Activated naive CD4-positive, alpha-beta T cell treated with anti-CD3 and anti-CD28 coated beads, Interleukin-2, amount 50 U/mL, for 24 hours (primary cell): ENCODE data around the gene ASB1.

Source experiments
- H3K27ac Mint-ChIP-seq: one replicate; pipeline ENCODE4 v1.8.0; 2021; ENCODE audit warnings: mild to moderate bottlenecking, mixed read lengths
- H3K27me3 Mint-ChIP-seq: one replicate; pipeline ENCODE4 v1.8.0; 2021; ENCODE audit warnings: mixed read lengths
- H3K36me3 Mint-ChIP-seq: one replicate; pipeline ENCODE4 v1.8.0; 2021; ENCODE audit warnings: mixed read lengths
- H3K4me1 Mint-ChIP-seq: one replicate; pipeline ENCODE4 v1.8.0; 2021; ENCODE audit warnings: mixed read lengths
- H3K4me3 Mint-ChIP-seq: one replicate; pipeline ENCODE4 v1.8.0; 2021; ENCODE audit warnings: mild to moderate bottlenecking, mixed read lengths
- H3K9me3 Mint-ChIP-seq: one replicate; pipeline ENCODE4 v1.8.0; 2021; ENCODE audit warnings: mixed read lengths

Gene ASB1

GRCh38 chr2:238461491-238461890 lies 34.8 kb downstream of the ASB1 start:
- peaks cover 4% of the 10 kb centered on the region for H3K4me1 Mint-ChIP-seq
- no peak overlapping the region for H3K4me3 Mint-ChIP-seq
- no peak overlapping the region for H3K27ac Mint-ChIP-seq
- no peaks in the 10 kb centered on the region for H3K27me3 Mint-ChIP-seq
- peaks cover 3% of the 10 kb centered on the region for H3K9me3 Mint-ChIP-seq
- no peaks in the 10 kb centered on the region for H3K36me3 Mint-ChIP-seq

- no peak overlapping the region for H3K27ac Mint-ChIP-seq
Measured at GRCh38 chr2:238461916-238462315, 35.2 kb downstream of the ASB1 start.

GRCh38 chr2:238462782-238463396 lies 36.2 kb downstream of the ASB1 start:
- H3K36me3 Mint-ChIP-seq, result no peaks in the 10 kb centered on the region
- no peak overlapping the region for H3K4me3 Mint-ChIP-seq
- H3K27ac Mint-ChIP-seq, result no peak overlapping the region
- H3K27me3 Mint-ChIP-seq, result no peaks in the 10 kb centered on the region
- no peaks in the 10 kb centered on the region for H3K9me3 Mint-ChIP-seq
- peaks cover 4% of the 10 kb centered on the region for H3K4me1 Mint-ChIP-seq

More at GRCh38 chr2:238461916-238462315, 35.2 kb downstream of the ASB1 start:
- H3K4me1 Mint-ChIP-seq, result peaks cover 4% of the 10 kb centered on the region
- no peak overlapping the region for H3K4me3 Mint-ChIP-seq
- H3K27me3 Mint-ChIP-seq, result no peaks in the 10 kb centered on the region
- H3K36me3 Mint-ChIP-seq, result no peaks in the 10 kb centered on the region
- H3K9me3 Mint-ChIP-seq, result no peaks in the 10 kb centered on the region

DNA sequence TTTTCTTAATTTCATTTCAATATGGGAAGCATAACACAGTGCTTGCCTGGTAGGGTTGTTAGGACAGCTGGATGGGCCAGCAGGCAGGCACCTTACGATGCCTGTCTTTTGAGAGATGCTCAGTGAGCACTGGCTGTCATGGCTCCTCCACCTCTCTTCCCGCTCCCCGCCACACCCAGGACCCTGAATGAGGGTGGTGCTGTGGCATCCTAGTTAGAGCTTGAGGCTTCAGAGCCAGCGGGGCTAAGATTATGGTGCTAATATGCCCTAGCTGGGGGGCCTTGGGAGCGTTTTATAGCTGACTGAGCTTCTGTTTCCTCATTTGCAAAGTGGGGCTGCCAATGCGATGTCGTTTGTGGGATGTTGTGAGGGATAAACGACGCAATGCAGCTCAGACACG lies 37.7 kb downstream of the ASB1 start:
- H3K27ac Mint-ChIP-seq, result no peak overlapping the region
- H3K4me3 Mint-ChIP-seq, result no peak overlapping the region
- H3K9me3 Mint-ChIP-seq, result peaks cover 7% of the 10 kb centered on the region
- peaks cover 6% of the 10 kb centered on the region for H3K36me3 Mint-ChIP-seq
- peaks cover 4% of the 10 kb centered on the region for H3K4me1 Mint-ChIP-seq
- H3K27me3 Mint-ChIP-seq, result no peaks in the 10 kb centered on the region

- Mint-ChIP-seq H3K27me3 (no peaks in the 10 kb centered on the region), H3K4me3 (no peak overlapping the region), H3K4me1 (peaks cover 4% of the 10 kb centered on the region), H3K9me3 (peaks cover 7% of the 10 kb centered on the region), H3K36me3 (peaks cover 7% of the 10 kb centered on the region), H3K27ac (no peak overlapping the region)
Measured at GRCh38 chr2:238465487-238466242, 38.9 kb downstream of the ASB1 start.

- Mint-ChIP-seq H3K4me3 (no peak overlapping the region), H3K4me1 (peaks cover 4% of the 10 kb centered on the region), H3K9me3 (peaks cover 8% of the 10 kb centered on the region), H3K27me3 (no peaks in the 10 kb centered on the region), H3K36me3 (peaks cover 8% of the 10 kb centered on the region), H3K27ac (no peak overlapping the region)
Measured at GRCh38 chr2:238466243-238466756, 39.6 kb downstream of the ASB1 start.

DNA sequence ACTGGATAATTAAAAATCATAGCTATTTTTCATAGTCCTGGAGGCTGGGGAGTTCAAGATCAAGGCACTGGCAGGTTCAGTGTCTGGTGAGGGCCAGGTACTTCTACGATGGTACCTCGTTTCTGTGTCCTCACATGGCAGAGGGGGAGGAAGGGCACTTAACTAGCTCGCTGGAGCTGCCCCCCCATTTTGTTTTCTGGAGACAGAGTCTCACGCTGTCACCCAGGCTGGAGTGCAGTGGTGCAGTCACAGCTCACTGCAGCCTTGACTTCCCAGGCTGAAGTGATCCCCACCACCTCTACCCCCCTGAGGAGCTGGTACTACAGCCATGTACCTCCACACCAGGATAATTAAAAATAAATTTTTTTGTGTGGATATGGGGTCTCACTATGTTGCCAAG lies 40.3 kb downstream of the ASB1 start:
- Mint-ChIP-seq H3K27me3 (no peaks in the 10 kb centered on the region), H3K4me1 (peaks cover 4% of the 10 kb centered on the region), H3K9me3 (peaks cover 13% of the 10 kb centered on the region), H3K4me3 (no peak overlapping the region), H3K27ac (no peak overlapping the region), H3K36me3 (peaks cover 10% of the 10 kb centered on the region)

DNA sequence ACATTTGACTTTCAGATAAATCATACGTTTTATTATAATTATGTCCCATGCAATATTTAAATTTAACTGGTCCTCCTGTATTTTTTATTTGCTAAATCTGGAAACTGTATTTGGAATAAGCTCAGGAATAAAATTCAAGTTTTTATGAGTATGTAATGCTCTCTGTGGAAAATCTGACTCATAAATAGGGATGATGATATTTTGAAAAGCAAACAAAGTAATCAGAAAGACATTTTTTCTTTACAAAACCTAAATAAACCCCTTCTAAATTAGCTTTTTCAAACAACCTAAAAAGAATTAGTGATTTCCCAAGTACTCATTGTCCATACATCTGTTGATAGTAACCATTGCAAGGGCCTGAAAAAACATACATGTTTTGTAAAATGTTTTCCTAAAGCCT lies 41.1 kb downstream of the ASB1 start:
- peaks cover 8% of the 10 kb centered on the region for H3K4me1 Mint-ChIP-seq
- no peak overlapping the region for H3K4me3 Mint-ChIP-seq
- H3K9me3 Mint-ChIP-seq, result peaks cover 20% of the 10 kb centered on the region
- H3K27ac Mint-ChIP-seq, result no peak overlapping the region
- peaks cover 16% of the 10 kb centered on the region for H3K36me3 Mint-ChIP-seq
- peaks cover 1% of the 10 kb centered on the region for H3K27me3 Mint-ChIP-seq

- H3K36me3 Mint-ChIP-seq, result peaks cover 21% of the 10 kb centered on the region
- H3K27me3 Mint-ChIP-seq, result peaks cover 1% of the 10 kb centered on the region
- peaks cover 7% of the 10 kb centered on the region for H3K4me1 Mint-ChIP-seq
- no peak overlapping the region for H3K4me3 Mint-ChIP-seq
- peaks cover 29% of the 10 kb centered on the region for H3K9me3 Mint-ChIP-seq
- H3K27ac Mint-ChIP-seq, result no peak overlapping the region
Measured at GRCh38 chr2:238469155-238469554, 42.4 kb downstream of the ASB1 start.

- Mint-ChIP-seq H3K27ac (no peak overlapping the region), H3K36me3 (peaks cover 27% of the 10 kb centered on the region), H3K27me3 (peaks cover 1% of the 10 kb centered on the region), H3K9me3 (peaks cover 29% of the 10 kb centered on the region), H3K4me3 (no peak overlapping the region), H3K4me1 (peaks cover 7% of the 10 kb centered on the region)
Measured at GRCh38 chr2:238473014-238473413, 46.3 kb downstream of the ASB1 start.

GRCh38 chr2:238473523-238473922 lies 46.8 kb downstream of the ASB1 start:
- H3K27ac Mint-ChIP-seq, result no peak overlapping the region
- peaks cover 29% of the 10 kb centered on the region for H3K9me3 Mint-ChIP-seq
- peaks cover 1% of the 10 kb centered on the region for H3K27me3 Mint-ChIP-seq
- H3K4me3 Mint-ChIP-seq, result no peak overlapping the region
- peaks cover 7% of the 10 kb centered on the region for H3K4me1 Mint-ChIP-seq
- peaks cover 29% of the 10 kb centered on the region for H3K36me3 Mint-ChIP-seq

GRCh38 chr2:238475034-238475433 lies 48.3 kb downstream of the ASB1 start:
- Mint-ChIP-seq H3K27ac (no peak overlapping the region), H3K4me3 (no peak overlapping the region), H3K36me3 (peaks cover 29% of the 10 kb centered on the region), H3K4me1 (peaks cover 7% of the 10 kb centered on the region), H3K9me3 (peaks cover 30% of the 10 kb centered on the region), H3K27me3 (peaks cover 1% of the 10 kb centered on the region)

GRCh38 chr2:238475566-238475965 lies 48.8 kb downstream of the ASB1 start:
- Mint-ChIP-seq H3K27me3 (peaks cover 1% of the 10 kb centered on the region), H3K36me3 (peaks cover 28% of the 10 kb centered on the region), H3K9me3 (peaks cover 35% of the 10 kb centered on the region), H3K27ac (no peak overlapping the region), H3K4me3 (no peak overlapping the region), H3K4me1 (peaks cover 7% of the 10 kb centered on the region)

DNA sequence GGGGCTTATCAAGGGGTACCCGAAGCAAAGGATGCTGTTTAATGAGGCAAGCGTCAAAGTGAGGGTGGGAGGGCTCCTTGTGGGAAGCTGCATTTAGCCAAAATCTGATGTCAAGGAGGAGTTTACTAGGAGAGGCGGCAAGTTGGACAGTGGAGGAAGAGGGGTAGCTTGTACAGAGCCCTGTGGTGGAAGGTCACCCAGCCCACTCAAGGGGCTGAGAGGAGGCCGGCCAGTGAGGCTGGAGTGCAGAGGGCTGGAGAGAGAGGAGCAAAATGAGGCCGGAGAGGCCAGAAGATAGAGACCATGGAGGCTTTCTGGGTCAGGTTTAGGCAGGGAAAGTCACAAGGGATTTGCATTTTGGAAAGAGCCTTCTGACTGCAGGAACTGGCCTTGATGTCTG lies 49.5 kb downstream of the ASB1 start:
- H3K9me3 Mint-ChIP-seq, result peaks cover 34% of the 10 kb centered on the region
- no peak overlapping the region for H3K27ac Mint-ChIP-seq
- no peak overlapping the region for H3K4me3 Mint-ChIP-seq
- peaks cover 7% of the 10 kb centered on the region for H3K4me1 Mint-ChIP-seq
- H3K36me3 Mint-ChIP-seq, result peaks cover 27% of the 10 kb centered on the region
- H3K27me3 Mint-ChIP-seq, result peaks cover 1% of the 10 kb centered on the region

DNA sequence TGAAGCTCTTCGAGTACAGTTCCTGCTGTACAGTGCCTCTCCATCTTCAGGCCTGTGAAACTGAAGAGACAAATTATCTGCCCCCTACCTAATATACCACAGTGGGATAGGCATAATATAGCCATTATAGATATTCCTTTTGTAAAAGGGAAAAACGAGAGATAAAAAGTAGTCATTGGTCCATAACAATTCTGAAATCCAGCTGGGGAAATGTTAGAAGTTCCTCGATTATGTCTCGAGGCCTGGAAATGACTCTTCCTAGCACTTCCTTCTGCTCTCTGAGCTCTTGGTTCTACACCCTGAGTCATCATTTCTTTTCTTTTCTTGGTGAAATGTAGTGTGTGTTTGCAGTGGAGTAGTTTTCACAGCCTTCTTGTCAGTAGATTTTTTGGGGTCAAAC lies 51.5 kb downstream of the ASB1 start:
- no peak overlapping the region for H3K27ac Mint-ChIP-seq
- no peak overlapping the region for H3K4me3 Mint-ChIP-seq
- no peaks in the 10 kb centered on the region for H3K27me3 Mint-ChIP-seq
- H3K36me3 Mint-ChIP-seq, result peaks cover 17% of the 10 kb centered on the region
- H3K4me1 Mint-ChIP-seq, result no peaks in the 10 kb centered on the region
- H3K9me3 Mint-ChIP-seq, result peaks cover 19% of the 10 kb centered on the region

DNA sequence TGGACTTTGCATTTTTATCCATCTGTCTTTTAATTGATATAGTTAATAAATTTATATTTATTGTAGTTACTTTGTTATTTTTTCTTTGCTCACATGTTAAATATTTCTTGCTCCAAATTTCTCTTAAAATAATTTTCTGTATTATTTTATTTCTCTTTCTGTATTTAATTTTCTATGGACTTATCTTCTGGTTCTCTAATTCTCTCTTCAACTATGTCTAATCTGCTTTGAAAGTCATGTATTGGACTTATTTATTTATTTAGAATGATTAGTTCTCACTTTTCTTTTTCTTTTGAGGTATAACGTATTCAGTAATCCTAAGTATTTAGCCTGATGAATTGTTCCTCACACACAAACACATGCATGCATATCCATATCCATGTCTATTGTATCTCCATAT lies 53.1 kb downstream of the ASB1 start:
- H3K36me3 Mint-ChIP-seq, result peaks cover 12% of the 10 kb centered on the region
- H3K4me1 Mint-ChIP-seq, result no peaks in the 10 kb centered on the region
- no peaks in the 10 kb centered on the region for H3K27me3 Mint-ChIP-seq
- H3K27ac Mint-ChIP-seq, result no peak overlapping the region
- peaks cover 13% of the 10 kb centered on the region for H3K9me3 Mint-ChIP-seq
- no peak overlapping the region for H3K4me3 Mint-ChIP-seq
